HEK293 (cell line): ENCODE results near the gene SRF.

Experiments
- BCL11B ChIP-seq: fragments of 450-650 bp; formaldehyde crosslinking; IDR thresholded peaks from 2 replicates; pipeline ENCODE4 v1.5.1; 2016; ENCODE audit warnings: low read depth, missing biosample characterization, missing genetic modification characterization
- GLIS1 ChIP-seq: fragments of 450-650 bp; formaldehyde crosslinking; IDR thresholded peaks from 2 replicates; pipeline ENCODE4 v1.5.1; 2016; ENCODE audit warnings: missing biosample characterization, missing genetic modification characterization
- IKZF3 ChIP-seq: fragments of 450-650 bp; IDR thresholded peaks from 2 replicates; pipeline ENCODE4 v1.5.0; 2018; ENCODE audit warnings: missing biosample characterization, mild to moderate bottlenecking, missing genetic modification characterization, moderate library complexity
- KLF16 ChIP-seq: fragments of 450-650 bp; formaldehyde crosslinking; IDR thresholded peaks from 2 replicates; pipeline ENCODE4 v1.5.1; 2017; ENCODE audit warnings: missing biosample characterization, missing genetic modification characterization
- PRDM1 ChIP-seq: fragments of 450-650 bp; formaldehyde crosslinking; IDR thresholded peaks from 2 replicates; pipeline ENCODE4; 2016; ENCODE audit warnings: missing biosample characterization, missing genetic modification characterization
- WT1 ChIP-seq: fragments of 450-650 bp; formaldehyde crosslinking; IDR thresholded peaks from 2 replicates; pipeline ENCODE4 v1.5.1; 2016; ENCODE audit warnings: missing biosample characterization, missing genetic modification characterization
- ZBTB17 ChIP-seq: fragments of 450-650 bp; formaldehyde crosslinking; IDR thresholded peaks from 2 replicates; pipeline ENCODE4 v1.5.1; 2016; ENCODE audit warnings: missing biosample characterization, missing genetic modification characterization
- ZBTB20 ChIP-seq: fragments of 450-650 bp; formaldehyde crosslinking; IDR thresholded peaks from 2 replicates; pipeline ENCODE4 v1.5.1; 2016; ENCODE audit warnings: missing biosample characterization, missing genetic modification characterization
- ZNF112 ChIP-seq: fragments of 450-650 bp; formaldehyde crosslinking; IDR thresholded peaks from 2 replicates; pipeline ENCODE4 v1.5.0; 2017; ENCODE audit warnings: missing biosample characterization, missing genetic modification characterization
- ZNF138 ChIP-seq: fragments of 450-650 bp; formaldehyde crosslinking; IDR thresholded peaks from 2 replicates; pipeline ENCODE4 v1.5.1; 2016; ENCODE audit warnings: missing biosample characterization, missing genetic modification characterization, borderline replicate concordance
- ZNF175 ChIP-seq: fragments of 450-650 bp; formaldehyde crosslinking; IDR thresholded peaks from 2 replicates; pipeline ENCODE4 v1.5.1; 2016; ENCODE audit warnings: missing biosample characterization, missing genetic modification characterization
- ZNF2 ChIP-seq: fragments of 450-650 bp; formaldehyde crosslinking; IDR thresholded peaks from 2 replicates; pipeline ENCODE4 v1.5.1; 2016; ENCODE audit warnings: missing biosample characterization, missing genetic modification characterization
- ZNF221 ChIP-seq: fragments of 450-650 bp; formaldehyde crosslinking; IDR thresholded peaks from 2 replicates; pipeline ENCODE4 v1.5.1; 2017; ENCODE audit warnings: missing biosample characterization, missing genetic modification characterization, borderline replicate concordance
- ZNF223 ChIP-seq: fragments of 450-650 bp; formaldehyde crosslinking; IDR thresholded peaks from 2 replicates; pipeline ENCODE4 v1.5.1; 2016; ENCODE audit warnings: missing biosample characterization, missing genetic modification characterization
- ZNF311 ChIP-seq: fragments of 450-650 bp; formaldehyde crosslinking; IDR thresholded peaks from 2 replicates; pipeline ENCODE4 v1.5.1; 2017; ENCODE audit warnings: missing biosample characterization, missing genetic modification characterization, borderline replicate concordance
- ZNF341 ChIP-seq: fragments of 450-650 bp; formaldehyde crosslinking; IDR thresholded peaks from 2 replicates; pipeline ENCODE4; 2016; ENCODE audit warnings: low read depth, missing biosample characterization, missing genetic modification characterization
- ZNF394 ChIP-seq: fragments of 450-650 bp; formaldehyde crosslinking; IDR thresholded peaks from 2 replicates; pipeline ENCODE4 v1.5.1; 2016; ENCODE audit warnings: missing biosample characterization, missing genetic modification characterization, mild to moderate bottlenecking, moderate library complexity, borderline replicate concordance
- ZNF501 ChIP-seq: fragments of 450-650 bp; formaldehyde crosslinking; IDR thresholded peaks from 2 replicates; pipeline ENCODE4 v1.5.1; 2016; ENCODE audit warnings: missing biosample characterization, missing genetic modification characterization
- ZNF521 ChIP-seq: fragments of 450-650 bp; formaldehyde crosslinking; IDR thresholded peaks from 2 replicates; pipeline ENCODE4 v1.5.1; 2017; ENCODE audit warnings: missing biosample characterization, mild to moderate bottlenecking, missing genetic modification characterization
- ZNF701 ChIP-seq: fragments of 450-650 bp; formaldehyde crosslinking; IDR thresholded peaks from 2 replicates; pipeline ENCODE4 v1.5.1; 2016; ENCODE audit warnings: missing biosample characterization, missing genetic modification characterization
- ZNF76 ChIP-seq: fragments of 450-650 bp; formaldehyde crosslinking; IDR thresholded peaks from 2 replicates; pipeline ENCODE4; 2016; ENCODE audit warnings: low read depth, missing biosample characterization, missing genetic modification characterization, borderline replicate concordance
- ZNF777 ChIP-seq: fragments of 450-650 bp; formaldehyde crosslinking; IDR thresholded peaks from 2 replicates; pipeline ENCODE4 v1.5.1; 2017; ENCODE audit warnings: missing biosample characterization, missing genetic modification characterization, borderline replicate concordance
- ZSCAN23 ChIP-seq: fragments of 450-650 bp; formaldehyde crosslinking; IDR thresholded peaks from 2 replicates; pipeline ENCODE4 v1.5.1; 2016; ENCODE audit warnings: missing biosample characterization, missing genetic modification characterization
- ZXDB ChIP-seq: fragments of 450-650 bp; formaldehyde crosslinking; IDR thresholded peaks from 2 replicates; pipeline ENCODE4 v1.5.1; 2016; ENCODE audit warnings: missing biosample characterization, missing genetic modification characterization
- TF ChIP-seq, protein P1 (sequence below): fragments of 450-650 bp; formaldehyde crosslinking; IDR thresholded peaks from 2 replicates; pipeline ENCODE4 v1.5.1; 2017; ENCODE audit warnings: missing biosample characterization, missing genetic modification characterization
- TF ChIP-seq, protein P2 (sequence below): fragments of 450-650 bp; formaldehyde crosslinking; IDR thresholded peaks from 2 replicates; pipeline ENCODE4 v1.5.1; 2016; ENCODE audit warnings: missing biosample characterization, missing genetic modification characterization, low read depth
- TF ChIP-seq, protein P3 (sequence below): fragments of 450-650 bp; formaldehyde crosslinking; conservative IDR thresholded peaks from 2 replicates; pipeline ENCODE4 v1.5.1; 2016; ENCODE audit warnings: low read depth, missing biosample characterization, missing genetic modification characterization
- TF ChIP-seq, protein P4 (sequence below): fragments of 450-650 bp; formaldehyde crosslinking; IDR thresholded peaks from 2 replicates; pipeline ENCODE4 v1.5.0; 2017; ENCODE audit warnings: missing biosample characterization, missing genetic modification characterization, borderline replicate concordance
- TF ChIP-seq, protein P5 (sequence below): fragments of 450-650 bp; formaldehyde crosslinking; IDR thresholded peaks from 2 replicates; pipeline ENCODE4 v1.5.1; 2017; ENCODE audit warnings: missing biosample characterization, missing genetic modification characterization

The SRF gene

DNA sequence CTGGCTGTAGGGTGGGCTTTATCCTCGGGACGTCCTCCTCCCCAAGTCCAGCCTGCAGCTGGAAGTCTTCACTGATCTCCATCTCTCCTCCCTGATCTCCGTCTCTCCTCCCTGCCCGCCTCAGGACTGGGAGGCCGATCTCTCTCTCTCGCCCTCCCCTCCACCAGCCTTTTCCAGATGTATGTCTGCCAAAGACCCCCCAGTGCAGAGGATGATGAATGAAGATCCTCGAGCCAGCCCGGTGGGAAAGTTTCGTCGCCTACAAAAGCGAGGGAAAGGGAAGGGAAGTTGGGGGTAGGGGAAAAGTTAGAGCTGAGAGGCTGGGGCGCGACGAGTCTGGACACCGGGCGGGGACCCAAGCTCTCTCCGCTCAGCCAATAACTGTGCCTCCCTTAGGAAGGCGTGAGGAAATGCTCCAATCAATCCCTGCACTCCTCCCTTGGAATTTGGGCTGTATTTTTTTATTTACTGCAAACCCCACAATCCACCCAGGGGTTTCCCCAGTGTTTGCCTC is 595 bp upstream of the SRF start (continued):
- TF ChIP-seq GLIS1 (no peak), ZNF501 (tag by site-specific recombination) (no peak; the same call in 1 of the 2 replicates), ZXDB (tag by site-specific recombination) (0 out of 2 replicates have a peak, but pooled peaks have one; percentile 45), ZSCAN23 (tag by site-specific recombination) (no peak), ZNF175 (tag by site-specific recombination) (no peak), ZNF138 (no peak), ZNF777 (no peak), PRDM1 (tag by site-specific recombination) (peak; percentile 92), ZNF223 (tag by site-specific recombination) (no peak), ZNF2 (tag by site-specific recombination) (peak; percentile 36; the same call in 1 of the 2 replicates), BCL11B (tag by site-specific recombination) (0 out of 2 replicates have a peak, but pooled peaks have one; percentile 59), ZNF311 (no peak), ZBTB20 (peak; percentile 47), ZNF394 (tag by site-specific recombination) (0 out of 2 replicates have a peak, but pooled peaks have one; percentile 23), ZNF521 (tag by site-specific recombination) (no peak), ZNF701 (tag by site-specific recombination) (no peak), ZNF341 (tag by site-specific recombination) (peak; percentile 77), ZBTB17 (peak; percentile 96), IKZF3 (tag by site-specific recombination) (peak; percentile 95), KLF16 (no peak), WT1 (tag by site-specific recombination) (peak; percentile 32; the same call in 1 of the 2 replicates), ZNF112 (tag by site-specific recombination) (no peak), ZNF221 (tag by site-specific recombination) (no peak), ZNF76 (peak; percentile 42; the same call in 1 of the 2 replicates)
- TF ChIP-seq, protein P1, sequence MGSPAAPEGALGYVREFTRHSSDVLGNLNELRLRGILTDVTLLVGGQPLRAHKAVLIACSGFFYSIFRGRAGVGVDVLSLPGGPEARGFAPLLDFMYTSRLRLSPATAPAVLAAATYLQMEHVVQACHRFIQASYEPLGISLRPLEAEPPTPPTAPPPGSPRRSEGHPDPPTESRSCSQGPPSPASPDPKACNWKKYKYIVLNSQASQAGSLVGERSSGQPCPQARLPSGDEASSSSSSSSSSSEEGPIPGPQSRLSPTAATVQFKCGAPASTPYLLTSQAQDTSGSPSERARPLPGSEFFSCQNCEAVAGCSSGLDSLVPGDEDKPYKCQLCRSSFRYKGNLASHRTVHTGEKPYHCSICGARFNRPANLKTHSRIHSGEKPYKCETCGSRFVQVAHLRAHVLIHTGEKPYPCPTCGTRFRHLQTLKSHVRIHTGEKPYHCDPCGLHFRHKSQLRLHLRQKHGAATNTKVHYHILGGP (tag by site-specific recombination), result no peak
- TF ChIP-seq, protein P2, sequence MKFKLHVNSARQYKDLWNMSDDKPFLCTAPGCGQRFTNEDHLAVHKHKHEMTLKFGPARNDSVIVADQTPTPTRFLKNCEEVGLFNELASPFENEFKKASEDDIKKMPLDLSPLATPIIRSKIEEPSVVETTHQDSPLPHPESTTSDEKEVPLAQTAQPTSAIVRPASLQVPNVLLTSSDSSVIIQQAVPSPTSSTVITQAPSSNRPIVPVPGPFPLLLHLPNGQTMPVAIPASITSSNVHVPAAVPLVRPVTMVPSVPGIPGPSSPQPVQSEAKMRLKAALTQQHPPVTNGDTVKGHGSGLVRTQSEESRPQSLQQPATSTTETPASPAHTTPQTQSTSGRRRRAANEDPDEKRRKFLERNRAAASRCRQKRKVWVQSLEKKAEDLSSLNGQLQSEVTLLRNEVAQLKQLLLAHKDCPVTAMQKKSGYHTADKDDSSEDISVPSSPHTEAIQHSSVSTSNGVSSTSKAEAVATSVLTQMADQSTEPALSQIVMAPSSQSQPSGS, result no peak
- TF ChIP-seq, protein P3, sequence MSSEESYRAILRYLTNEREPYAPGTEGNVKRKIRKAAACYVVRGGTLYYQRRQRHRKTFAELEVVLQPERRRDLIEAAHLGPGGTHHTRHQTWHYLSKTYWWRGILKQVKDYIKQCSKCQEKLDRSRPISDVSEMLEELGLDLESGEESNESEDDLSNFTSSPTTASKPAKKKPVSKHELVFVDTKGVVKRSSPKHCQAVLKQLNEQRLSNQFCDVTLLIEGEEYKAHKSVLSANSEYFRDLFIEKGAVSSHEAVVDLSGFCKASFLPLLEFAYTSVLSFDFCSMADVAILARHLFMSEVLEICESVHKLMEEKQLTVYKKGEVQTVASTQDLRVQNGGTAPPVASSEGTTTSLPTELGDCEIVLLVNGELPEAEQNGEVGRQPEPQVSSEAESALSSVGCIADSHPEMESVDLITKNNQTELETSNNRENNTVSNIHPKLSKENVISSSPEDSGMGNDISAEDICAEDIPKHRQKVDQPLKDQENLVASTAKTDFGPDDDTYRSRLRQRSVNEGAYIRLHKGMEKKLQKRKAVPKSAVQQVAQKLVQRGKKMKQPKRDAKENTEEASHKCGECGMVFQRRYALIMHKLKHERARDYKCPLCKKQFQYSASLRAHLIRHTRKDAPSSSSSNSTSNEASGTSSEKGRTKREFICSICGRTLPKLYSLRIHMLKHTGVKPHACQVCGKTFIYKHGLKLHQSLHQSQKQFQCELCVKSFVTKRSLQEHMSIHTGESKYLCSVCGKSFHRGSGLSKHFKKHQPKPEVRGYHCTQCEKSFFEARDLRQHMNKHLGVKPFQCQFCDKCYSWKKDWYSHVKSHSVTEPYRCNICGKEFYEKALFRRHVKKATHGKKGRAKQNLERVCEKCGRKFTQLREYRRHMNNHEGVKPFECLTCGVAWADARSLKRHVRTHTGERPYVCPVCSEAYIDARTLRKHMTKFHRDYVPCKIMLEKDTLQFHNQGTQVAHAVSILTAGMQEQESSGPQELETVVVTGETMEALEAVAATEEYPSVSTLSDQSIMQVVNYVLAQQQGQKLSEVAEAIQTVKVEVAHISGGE, result 0 out of 2 replicates have a peak, but pooled peaks have one; percentile 21
- TF ChIP-seq, protein P4, sequence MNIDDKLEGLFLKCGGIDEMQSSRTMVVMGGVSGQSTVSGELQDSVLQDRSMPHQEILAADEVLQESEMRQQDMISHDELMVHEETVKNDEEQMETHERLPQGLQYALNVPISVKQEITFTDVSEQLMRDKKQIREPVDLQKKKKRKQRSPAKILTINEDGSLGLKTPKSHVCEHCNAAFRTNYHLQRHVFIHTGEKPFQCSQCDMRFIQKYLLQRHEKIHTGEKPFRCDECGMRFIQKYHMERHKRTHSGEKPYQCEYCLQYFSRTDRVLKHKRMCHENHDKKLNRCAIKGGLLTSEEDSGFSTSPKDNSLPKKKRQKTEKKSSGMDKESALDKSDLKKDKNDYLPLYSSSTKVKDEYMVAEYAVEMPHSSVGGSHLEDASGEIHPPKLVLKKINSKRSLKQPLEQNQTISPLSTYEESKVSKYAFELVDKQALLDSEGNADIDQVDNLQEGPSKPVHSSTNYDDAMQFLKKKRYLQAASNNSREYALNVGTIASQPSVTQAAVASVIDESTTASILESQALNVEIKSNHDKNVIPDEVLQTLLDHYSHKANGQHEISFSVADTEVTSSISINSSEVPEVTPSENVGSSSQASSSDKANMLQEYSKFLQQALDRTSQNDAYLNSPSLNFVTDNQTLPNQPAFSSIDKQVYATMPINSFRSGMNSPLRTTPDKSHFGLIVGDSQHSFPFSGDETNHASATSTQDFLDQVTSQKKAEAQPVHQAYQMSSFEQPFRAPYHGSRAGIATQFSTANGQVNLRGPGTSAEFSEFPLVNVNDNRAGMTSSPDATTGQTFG (tag by site-specific recombination), result no peak
- TF ChIP-seq, protein P5, sequence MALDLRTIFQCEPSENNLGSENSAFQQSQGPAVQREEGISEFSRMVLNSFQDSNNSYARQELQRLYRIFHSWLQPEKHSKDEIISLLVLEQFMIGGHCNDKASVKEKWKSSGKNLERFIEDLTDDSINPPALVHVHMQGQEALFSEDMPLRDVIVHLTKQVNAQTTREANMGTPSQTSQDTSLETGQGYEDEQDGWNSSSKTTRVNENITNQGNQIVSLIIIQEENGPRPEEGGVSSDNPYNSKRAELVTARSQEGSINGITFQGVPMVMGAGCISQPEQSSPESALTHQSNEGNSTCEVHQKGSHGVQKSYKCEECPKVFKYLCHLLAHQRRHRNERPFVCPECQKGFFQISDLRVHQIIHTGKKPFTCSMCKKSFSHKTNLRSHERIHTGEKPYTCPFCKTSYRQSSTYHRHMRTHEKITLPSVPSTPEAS (tag by site-specific recombination), result peak; percentile 15; the same call in 1 of the 2 replicates
